Stomach (tissue), 4 donors: ENCODE results near the gene ICAM2.

Experiments used
- EP300 ChIP-seq: sonication (generic); formaldehyde crosslinking; IDR thresholded peaks from one replicate; pipeline ENCODE4 v1.6.1; 2017; ENCODE audit warnings: antibody characterized with exemption
- POLR2A ChIP-seq, 4 donors: fragments of 450-650 bp; IDR thresholded peaks; one replicate each; pipeline ENCODE4 v1.6.1; 2016; ENCODE audit warnings: antibody characterized with exemption in 4 of 4, control low read depth in 2 of 4, mild to moderate bottlenecking in 1 of 4, moderate library complexity in 1 of 4
- TF ChIP-seq, protein P1 (sequence below), 7 experiments: fragments of 450-650 bp in 4 of 7; fragments of 200-600 bp in 3 of 7; sonication (generic) in 3 of 7; IDR thresholded peaks; one replicate each; pipeline ENCODE4 v1.5.1; 2016 to 2019; ENCODE audit warnings: antibody characterized with exemption in 7 of 7, control low read depth in 2 of 7, mild to moderate bottlenecking in 1 of 7

DNA sequence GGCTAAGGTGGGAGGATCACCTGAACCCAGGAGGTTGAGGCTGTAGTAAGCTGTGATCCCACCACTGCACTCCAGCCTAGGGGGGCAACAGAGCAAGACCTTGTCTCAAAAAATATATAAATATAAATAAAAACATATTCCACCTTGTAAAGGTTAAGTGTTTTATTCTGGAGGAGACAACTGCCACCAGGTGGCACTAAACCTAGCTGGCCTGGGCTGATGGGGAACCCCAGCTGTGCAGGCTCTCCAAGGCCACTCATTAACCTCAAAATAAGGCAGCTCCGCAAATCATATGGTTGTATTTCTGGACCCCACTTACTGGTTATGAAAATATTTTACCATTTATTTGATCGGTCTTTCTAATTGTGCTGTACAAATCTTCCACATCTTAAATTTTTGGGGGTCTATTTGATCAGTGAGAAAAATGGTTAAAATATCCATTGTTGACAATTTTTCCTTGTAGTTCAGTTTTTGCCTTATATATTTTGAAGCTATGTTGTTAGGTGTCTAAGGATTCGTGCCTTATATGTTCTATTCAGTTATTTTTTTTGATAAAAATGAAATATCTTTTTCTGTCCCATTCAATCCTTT lies 8.5 kb upstream of the ICAM2 start:
- TF ChIP-seq, protein P1, sequence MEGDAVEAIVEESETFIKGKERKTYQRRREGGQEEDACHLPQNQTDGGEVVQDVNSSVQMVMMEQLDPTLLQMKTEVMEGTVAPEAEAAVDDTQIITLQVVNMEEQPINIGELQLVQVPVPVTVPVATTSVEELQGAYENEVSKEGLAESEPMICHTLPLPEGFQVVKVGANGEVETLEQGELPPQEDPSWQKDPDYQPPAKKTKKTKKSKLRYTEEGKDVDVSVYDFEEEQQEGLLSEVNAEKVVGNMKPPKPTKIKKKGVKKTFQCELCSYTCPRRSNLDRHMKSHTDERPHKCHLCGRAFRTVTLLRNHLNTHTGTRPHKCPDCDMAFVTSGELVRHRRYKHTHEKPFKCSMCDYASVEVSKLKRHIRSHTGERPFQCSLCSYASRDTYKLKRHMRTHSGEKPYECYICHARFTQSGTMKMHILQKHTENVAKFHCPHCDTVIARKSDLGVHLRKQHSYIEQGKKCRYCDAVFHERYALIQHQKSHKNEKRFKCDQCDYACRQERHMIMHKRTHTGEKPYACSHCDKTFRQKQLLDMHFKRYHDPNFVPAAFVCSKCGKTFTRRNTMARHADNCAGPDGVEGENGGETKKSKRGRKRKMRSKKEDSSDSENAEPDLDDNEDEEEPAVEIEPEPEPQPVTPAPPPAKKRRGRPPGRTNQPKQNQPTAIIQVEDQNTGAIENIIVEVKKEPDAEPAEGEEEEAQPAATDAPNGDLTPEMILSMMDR (IDR thresholded peaks at IDR 0.05): peak in 4 of 7 experiments; percentile 59 to 75 (median 65)
- TF ChIP-seq EP300 (no peak), POLR2A (IDR thresholded peaks at IDR 0.05) (no peak)
